ENCODE measurements around the gene PSME3. TPM values are rescaled to one million over a fixed set of nuclear protein-coding genes. Genes with fewer than 3 reads are reported as not detected.

PSME3 gene
- total and polyA plus RNA-seq, 2 of the 13 experiments (the other 11 are each of a cell fraction or from before 2014, with no cell fraction given), result 66.3 to 135 TPM

DNA sequence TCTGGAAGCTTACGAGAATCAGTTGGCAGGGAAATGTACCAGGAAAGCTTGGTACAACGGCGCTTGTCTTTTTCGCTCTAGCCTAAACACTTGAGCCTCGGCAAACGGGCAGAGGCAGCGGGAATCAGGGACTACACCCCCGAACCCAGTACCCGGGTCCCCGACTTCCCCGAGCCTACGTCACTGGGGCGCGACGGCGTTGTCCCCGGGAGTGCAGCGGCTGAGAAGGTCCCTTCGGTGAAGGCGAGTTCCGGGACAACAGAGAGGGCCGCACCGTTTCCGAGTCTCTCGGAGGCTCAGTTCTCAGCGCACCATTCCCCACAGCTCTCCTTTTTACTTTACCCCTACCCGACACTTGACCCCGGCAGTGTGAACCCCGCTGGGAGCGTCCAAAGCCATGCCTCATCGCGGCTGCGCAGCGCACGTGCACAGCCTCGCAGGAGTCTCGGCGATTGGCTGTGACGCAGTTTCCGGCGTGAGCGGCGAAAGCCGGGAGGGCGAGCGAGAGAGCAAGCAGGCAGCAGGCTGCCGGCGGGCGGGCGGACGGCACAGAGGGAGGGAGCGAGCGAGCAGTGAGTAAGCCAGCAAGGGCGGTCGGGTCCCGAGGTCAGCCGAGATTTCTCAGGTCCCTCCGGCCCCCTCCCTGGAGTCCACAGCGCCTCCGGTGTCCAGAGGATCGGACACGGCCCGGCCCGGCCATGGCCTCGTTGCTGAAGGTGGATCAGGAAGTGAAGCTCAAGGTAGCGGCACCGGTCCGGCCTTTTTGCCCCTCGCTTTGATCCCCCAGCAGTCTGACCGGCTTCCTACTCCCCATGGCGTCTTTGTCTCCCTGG, at the start of gene PSME3 (continued):
- TF ChIP-seq, protein P1, sequence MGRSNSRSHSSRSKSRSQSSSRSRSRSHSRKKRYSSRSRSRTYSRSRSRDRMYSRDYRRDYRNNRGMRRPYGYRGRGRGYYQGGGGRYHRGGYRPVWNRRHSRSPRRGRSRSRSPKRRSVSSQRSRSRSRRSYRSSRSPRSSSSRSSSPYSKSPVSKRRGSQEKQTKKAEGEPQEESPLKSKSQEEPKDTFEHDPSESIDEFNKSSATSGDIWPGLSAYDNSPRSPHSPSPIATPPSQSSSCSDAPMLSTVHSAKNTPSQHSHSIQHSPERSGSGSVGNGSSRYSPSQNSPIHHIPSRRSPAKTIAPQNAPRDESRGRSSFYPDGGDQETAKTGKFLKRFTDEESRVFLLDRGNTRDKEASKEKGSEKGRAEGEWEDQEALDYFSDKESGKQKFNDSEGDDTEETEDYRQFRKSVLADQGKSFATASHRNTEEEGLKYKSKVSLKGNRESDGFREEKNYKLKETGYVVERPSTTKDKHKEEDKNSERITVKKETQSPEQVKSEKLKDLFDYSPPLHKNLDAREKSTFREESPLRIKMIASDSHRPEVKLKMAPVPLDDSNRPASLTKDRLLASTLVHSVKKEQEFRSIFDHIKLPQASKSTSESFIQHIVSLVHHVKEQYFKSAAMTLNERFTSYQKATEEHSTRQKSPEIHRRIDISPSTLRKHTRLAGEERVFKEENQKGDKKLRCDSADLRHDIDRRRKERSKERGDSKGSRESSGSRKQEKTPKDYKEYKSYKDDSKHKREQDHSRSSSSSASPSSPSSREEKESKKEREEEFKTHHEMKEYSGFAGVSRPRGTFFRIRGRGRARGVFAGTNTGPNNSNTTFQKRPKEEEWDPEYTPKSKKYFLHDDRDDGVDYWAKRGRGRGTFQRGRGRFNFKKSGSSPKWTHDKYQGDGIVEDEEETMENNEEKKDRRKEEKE (IDR thresholded peaks at IDR 0.05), result no peak
- TF ChIP-seq SKIL (CRISPR knock-in tag; IDR thresholded peaks at IDR 0.05; ENCODE audit: borderline replicate concordance), result peak; percentile 67; the same call in 1 of the 2 replicates
- TF ChIP-seq SOX6 (IDR thresholded peaks at IDR 0.05), result no peak
- TF ChIP-seq SOX6 (CRISPR knock-in tag; IDR thresholded peaks at IDR 0.05), result peak; percentile 77
- no peak for TF ChIP-seq REXO4 (CRISPR knock-in tag; IDR thresholded peaks at IDR 0.05; ENCODE audit: borderline replicate concordance)
- TF ChIP-seq ZNF282 (IDR thresholded peaks at IDR 0.05; ENCODE audit: partially characterized antibody), result no peak
- TF ChIP-seq ZNF740 (CRISPR knock-in tag; IDR thresholded peaks at IDR 0.05), result no peak
- TF ChIP-seq DBP (CRISPR knock-in tag; IDR thresholded peaks at IDR 0.05; ENCODE audit: not compliant biosample characterization), result peak; percentile 75
- 0 out of 2 replicates have a peak, but pooled peaks have one; percentile 7 for TF ChIP-seq DPF2 (CRISPR knock-in tag; IDR thresholded peaks at IDR 0.05; ENCODE audit: borderline replicate concordance, low read depth)
- TF ChIP-seq ZNF570 (CRISPR knock-in tag; IDR thresholded peaks at IDR 0.05; ENCODE audit: borderline replicate concordance), result 0 out of 2 replicates have a peak, but pooled peaks have one; percentile 68
- TF ChIP-seq BCL6 (CRISPR knock-in tag; IDR thresholded peaks at IDR 0.05), result peak; percentile 36; the same call in 1 of the 2 replicates
- TF ChIP-seq HOXA3 (CRISPR knock-in tag; IDR thresholded peaks at IDR 0.05), result peak; percentile 98
- peak; percentile 94 for TF ChIP-seq THAP11 (CRISPR knock-in tag; IDR thresholded peaks at IDR 0.05)
- peak; percentile 57; the same call in 1 of the 2 replicates for TF ChIP-seq RBAK (CRISPR knock-in tag; IDR thresholded peaks at IDR 0.05)
- TF ChIP-seq ATAD3A (CRISPR knock-in tag; IDR thresholded peaks at IDR 0.05), result no peak; the same call in 1 of the 2 replicates
- TF ChIP-seq ZFP37 (CRISPR knock-in tag; IDR thresholded peaks at IDR 0.05; ENCODE audit: borderline replicate concordance), result peak; percentile 42; the same call in 1 of the 2 replicates
- no peak for TF ChIP-seq ATF4 (CRISPR knock-in tag; IDR thresholded peaks at IDR 0.05)
- TF ChIP-seq ZNF274 (CRISPR knock-in tag; IDR thresholded peaks at IDR 0.05), result peak; percentile 96

Measured in HepG2 (cell line).